Suprapubic skin (tissue), 4 donors: Measurements from ENCODE around the gene CCDC117. TPM values are rescaled to one million over a fixed set of nuclear protein-coding genes. Genes with fewer than 3 reads are reported as not detected.
"Not testable (repeated sequence)": the region's sequence is repeated elsewhere in the genome, so short reads cannot be mapped to it uniquely, and the experiment has no call there.

Source experiments
- DNase-seq, 2 donors: peaks; one replicate each; pipeline ENCODE4 v3.0.0-alpha.2; 2019; ENCODE audit warnings: low spot score in 2 of 2
- H3K27ac ChIP-seq: fragments of 200-600 bp; sonication (generic); one replicate; pipeline ENCODE4 v1.5.1; 2019
- H3K27me3 ChIP-seq: fragments of 200-600 bp; sonication (generic); one replicate; pipeline ENCODE4 v1.5.1; 2019
- H3K36me3 ChIP-seq: fragments of 200-600 bp; sonication (generic); one replicate; pipeline ENCODE4 v1.5.1; 2019
- H3K4me1 ChIP-seq: fragments of 200-600 bp; sonication (generic); one replicate; pipeline ENCODE4 v1.5.1; 2019
- H3K4me3 ChIP-seq: fragments of 200-600 bp; sonication (generic); one replicate; pipeline ENCODE4 v1.5.1; 2019; ENCODE audit warnings: mild to moderate bottlenecking
- H3K9me3 ChIP-seq: fragments of 200-600 bp; sonication (generic); one replicate; pipeline ENCODE4 v1.5.1; 2019
- CTCF ChIP-seq, 2 donors: fragments of 200-600 bp in 1 of 2; fragments of 450-650 bp in 1 of 2; sonication (generic) in 1 of 2; IDR thresholded peaks; one replicate each; pipeline ENCODE4 v1.5.1; 2016 to 2019; ENCODE audit warnings: antibody characterized with exemption in 2 of 2, mild to moderate bottlenecking in 1 of 2, moderate library complexity in 1 of 2
- EP300 ChIP-seq: sonication (generic); formaldehyde crosslinking; IDR thresholded peaks from one replicate; pipeline ENCODE4 v1.6.1; 2017; ENCODE audit warnings: antibody characterized with exemption
- POLR2A ChIP-seq, 2 donors: fragments of 450-650 bp; IDR thresholded peaks; one replicate each; pipeline ENCODE4 v1.6.1; 2017; ENCODE audit warnings: antibody characterized with exemption in 2 of 2, mild to moderate bottlenecking in 2 of 2, moderate library complexity in 2 of 2
- POLR2AphosphoS5 ChIP-seq, 3 donors: sonication (generic); formaldehyde crosslinking; IDR thresholded peaks; one replicate each; pipeline ENCODE4 v1.6.1; 2017; ENCODE audit warnings: antibody characterized with exemption in 3 of 3
- WGBS: methylation state at CpG from one replicate; pipeline ENCODE4 v1.1.5; 2018; 5-methylcytosine and 5-hydroxymethylcytosine counted together
- total RNA-seq, 4 donors: library from RNA; depleted of rRNA; stranded (reverse); fragments of >200 nt; gene quantifications; one replicate each; pipeline ENCODE4 v1.1.0, GENCODE V29; 2016

The CCDC117 gene
- total RNA-seq, 4 donors from 2014 or later = 12.0 to 21.2 (median 16.6) TPM

GRCh38 chr22:28742562-28742962 lies 29.9 kb upstream of the CCDC117 start:
- Histone ChIP-seq H3K4me3 (peak overlapping the region; percentile 96), H3K36me3 (peaks cover 37% of the 10 kb centered on the region), H3K4me1 (peaks cover 19% of the 10 kb centered on the region), H3K27ac (peak overlapping the region; percentile 98), H3K27me3 (no peaks in the 10 kb centered on the region), H3K9me3 (no peaks in the 10 kb centered on the region)
- TF ChIP-seq CTCF (IDR thresholded peaks at IDR 0.05) (no peak), POLR2AphosphoS5 (IDR thresholded peaks at IDR 0.05) (no peak), EP300 (no peak), POLR2A (IDR thresholded peaks at IDR 0.05) (no peak)
- DNase-seq = no peak
- WGBS = 3% methylated on average over 10 of the region's 10 CpGs

GRCh38 chr22:28743852-28744251 lies 28.6 kb upstream of the CCDC117 start:
- H3K9me3 ChIP-seq = no peaks in the 10 kb centered on the region
- H3K27ac ChIP-seq = no peak overlapping the region
- no peak for DNase-seq
- TF ChIP-seq CTCF (IDR thresholded peaks at IDR 0.05) (no peak), POLR2AphosphoS5 (IDR thresholded peaks at IDR 0.05) (no peak), POLR2A (IDR thresholded peaks at IDR 0.05) (no peak), EP300 (no peak)
- peaks cover 50% of the 10 kb centered on the region for H3K36me3 ChIP-seq
- H3K4me3 ChIP-seq = no peak overlapping the region
- H3K27me3 ChIP-seq = no peaks in the 10 kb centered on the region
- peaks cover 19% of the 10 kb centered on the region for H3K4me1 ChIP-seq
- WGBS = 97% methylated on average over 3 of the region's 3 CpGs

- peaks cover 63% of the 10 kb centered on the region for H3K36me3 ChIP-seq
- WGBS = 77% methylated on average over 6 of the region's 6 CpGs
Measured at GRCh38 chr22:28750471-28750881, 22.0 kb upstream of the CCDC117 start.

GRCh38 chr22:28754512-28754911 lies 18.0 kb upstream of the CCDC117 start:
- not testable (repeated sequence) for H3K4me3 ChIP-seq, DNase-seq, H3K9me3 ChIP-seq, H3K4me1 ChIP-seq, H3K27me3 ChIP-seq, H3K27ac ChIP-seq
- H3K36me3 ChIP-seq = peaks cover 23% of the 10 kb centered on the region
- WGBS = 90% methylated on average over 3 of the region's 3 CpGs

More at GRCh38 chr22:28750471-28750881, 22.0 kb upstream of the CCDC117 start:
- no peak for TF ChIP-seq EP300
- no peak for TF ChIP-seq CTCF (IDR thresholded peaks at IDR 0.05)
- no peak for TF ChIP-seq POLR2AphosphoS5 (IDR thresholded peaks at IDR 0.05)
- TF ChIP-seq POLR2A (IDR thresholded peaks at IDR 0.05) = no peak
- no peak for DNase-seq
- H3K9me3 ChIP-seq = no peaks in the 10 kb centered on the region
- H3K27ac ChIP-seq = no peak overlapping the region
- H3K4me1 ChIP-seq = no peaks in the 10 kb centered on the region
- no peak overlapping the region for H3K4me3 ChIP-seq
- H3K27me3 ChIP-seq = no peaks in the 10 kb centered on the region

GRCh38 chr22:28759861-28760560 lies 12.5 kb upstream of the CCDC117 start:
- WGBS = 67% methylated on average over 3 of the region's 3 CpGs
- no peak overlapping the region for H3K27ac ChIP-seq
- peaks cover 7% of the 10 kb centered on the region for H3K4me1 ChIP-seq
- DNase-seq = no peak
- H3K4me3 ChIP-seq = no peak overlapping the region
- TF ChIP-seq POLR2A (IDR thresholded peaks at IDR 0.05) (no peak), POLR2AphosphoS5 (IDR thresholded peaks at IDR 0.05) (no peak), CTCF (IDR thresholded peaks at IDR 0.05) (no peak), EP300 (no peak)
- no peaks in the 10 kb centered on the region for H3K27me3 ChIP-seq
- H3K9me3 ChIP-seq = no peaks in the 10 kb centered on the region
- no peaks in the 10 kb centered on the region for H3K36me3 ChIP-seq

GRCh38 chr22:28761449-28761755 lies 11.1 kb upstream of the CCDC117 start:
- no peaks in the 10 kb centered on the region for H3K9me3 ChIP-seq
- no peak for DNase-seq
- H3K4me3 ChIP-seq = no peak overlapping the region
- no peaks in the 10 kb centered on the region for H3K27me3 ChIP-seq
- TF ChIP-seq POLR2AphosphoS5 (IDR thresholded peaks at IDR 0.05) = no peak
- TF ChIP-seq POLR2A (IDR thresholded peaks at IDR 0.05) = no peak
- TF ChIP-seq EP300 = no peak
- TF ChIP-seq CTCF (IDR thresholded peaks at IDR 0.05) = no peak
- no peak overlapping the region for H3K27ac ChIP-seq
- 96% methylated on average over 10 of the region's 10 CpGs for WGBS
- H3K36me3 ChIP-seq = no peaks in the 10 kb centered on the region
- peaks cover 7% of the 10 kb centered on the region for H3K4me1 ChIP-seq

- not testable (repeated sequence) for H3K36me3 ChIP-seq, H3K27me3 ChIP-seq, H3K4me1 ChIP-seq, H3K27ac ChIP-seq, H3K4me3 ChIP-seq, H3K9me3 ChIP-seq, DNase-seq
- WGBS = 90% methylated on average over 4 of the region's 4 CpGs
Measured at GRCh38 chr22:28762000-28762399, 10.5 kb upstream of the CCDC117 start.
